T47D (cell line): ENCODE results near the gene DCAKD.

Experiments used
- DNase-seq, 2 experiments: peaks; one replicate each; pipeline versions ENCODE4 v3.0.0 to v3.0.0-alpha.2; 2011 to 2012; ENCODE audit warnings: low read depth in 1 of 2, low spot score in 1 of 2
- JUND ChIP-seq: IDR thresholded peaks from 2 replicates; pipeline ENCODE4 v1.6.1; 2012; ENCODE audit warnings: low read depth
- in situ Hi-C: cut with HindIII; loops from 2 replicates; pipeline ENCODE4 v1.10.0; 2016; ENCODE audit warnings: low sequenced_read_pairs, low pct_unique_long_range_greater_than_20kb

DCAKD gene

GRCh38 chr17:45034599-45034998 is 16.8 kb downstream of the DCAKD start:
- in situ Hi-C loops, result no loop called here
- no peak for TF ChIP-seq JUND

GRCh38 chr17:45032174-45032541 is 19.3 kb downstream of the DCAKD start:
- in situ Hi-C loops, result no loop called here
- no peak for DNase-seq
- TF ChIP-seq JUND, result no peak

More at GRCh38 chr17:45034599-45034998, 16.8 kb downstream of the DCAKD start:
- no peak for DNase-seq

GRCh38 chr17:45031231-45032173 is 19.9 kb downstream of the DCAKD start:
- in situ Hi-C loops, result no loop called here
- DNase-seq, result no peak
- no peak for TF ChIP-seq JUND

GRCh38 chr17:45030733-45031132 is 20.7 kb downstream of the DCAKD start:
- in situ Hi-C loops, result no loop called here
- no peak for TF ChIP-seq JUND
- DNase-seq, result no peak

- in situ Hi-C loops, result no loop called here
- no peak for TF ChIP-seq JUND
- no peak for DNase-seq
Observed at GRCh38 chr17:45029758-45030423, 21.5 kb downstream of the DCAKD start.

- in situ Hi-C loops, result no loop called here
- no peak for DNase-seq
- TF ChIP-seq JUND, result no peak
Observed at GRCh38 chr17:45029096-45029495, 22.3 kb downstream of the DCAKD start.

GRCh38 chr17:45022655-45023339 is 28.6 kb downstream of the DCAKD start:
- TF ChIP-seq JUND, result no peak
- DNase-seq, result no peak
- in situ Hi-C loops, result no loop called here

- in situ Hi-C loops, result no loop called here
- no peak for TF ChIP-seq JUND
- DNase-seq, result no peak
Observed at GRCh38 chr17:45022288-45022648, 29.2 kb downstream of the DCAKD start.

GRCh38 chr17:45021607-45022287 is 29.7 kb downstream of the DCAKD start:
- TF ChIP-seq JUND, result no peak
- DNase-seq, result peak; percentile 69 to 92
- in situ Hi-C loops, result no loop called here

GRCh38 chr17:45020354-45021138 is 30.9 kb downstream of the DCAKD start:
- no peak for TF ChIP-seq JUND
- no peak for DNase-seq
- in situ Hi-C loops, result no loop called here

GRCh38 chr17:45018848-45019711 is 32.4 kb downstream of the DCAKD start:
- no peak for TF ChIP-seq JUND
- in situ Hi-C loops, result no loop called here
- DNase-seq, result peak; percentile 77 to 80

GRCh38 chr17:45018514-45018847 is 33.0 kb downstream of the DCAKD start:
- in situ Hi-C loops, result no loop called here
- no peak for TF ChIP-seq JUND
- DNase-seq, result no peak
